GM23248 (cell line): Measurements from ENCODE around the gene WDR35. TPM values are rescaled to one million over a fixed set of nuclear protein-coding genes. Genes with fewer than 3 reads are reported as not detected.

Experiments
- DNase-seq: peaks from one replicate; pipeline ENCODE4 v3.0.0-alpha.2; 2015
- H2AFZ ChIP-seq: fragments of 200-600 bp; sonication (generic); 2 replicates; pipeline ENCODE4 v1.6.1; 2016; ENCODE audit warnings: antibody characterized with exemption
- H3F3A ChIP-seq: fragments of 200-600 bp; sonication (generic); 2 replicates; pipeline ENCODE4 v1.6.1; 2016; ENCODE audit warnings: mild to moderate bottlenecking, antibody characterized with exemption, mixed run types; ENCODE audit not compliant: insufficient read depth
- H3K27ac ChIP-seq: fragments of 200-600 bp; sonication (generic); 2 replicates; pipeline ENCODE4 v1.5.1; 2016; ENCODE audit warnings: mild to moderate bottlenecking
- H3K27me3 ChIP-seq: fragments of 200-600 bp; sonication (generic); replicated peaks from 2 replicates; pipeline ENCODE4 v1.6.1; 2016; ENCODE audit warnings: mild to moderate bottlenecking; ENCODE audit not compliant: insufficient read depth
- H3K36me3 ChIP-seq: fragments of 200-600 bp; sonication (generic); 2 replicates; pipeline ENCODE4 v1.6.1; 2016; ENCODE audit warnings: low read depth, mild to moderate bottlenecking
- H3K4me1 ChIP-seq: fragments of 200-600 bp; sonication (generic); 2 replicates; pipeline ENCODE4 v1.6.1; 2016; ENCODE audit warnings: mild to moderate bottlenecking; ENCODE audit not compliant: insufficient read depth
- H3K4me2 ChIP-seq: fragments of 200-600 bp; sonication (generic); one replicate; pipeline ENCODE4 v1.6.1; 2016; ENCODE audit warnings: mild to moderate bottlenecking; ENCODE audit not compliant: unreplicated experiment
- H3K4me3 ChIP-seq: fragments of 200-600 bp; sonication (generic); 2 replicates; pipeline ENCODE4 v1.5.1; 2016; ENCODE audit warnings: mild to moderate bottlenecking
- H3K79me2 ChIP-seq: fragments of 200-600 bp; sonication (generic); 2 replicates; pipeline ENCODE4 v1.6.1; 2016; ENCODE audit warnings: mild to moderate bottlenecking; ENCODE audit not compliant: insufficient read depth
- H3K9ac ChIP-seq: fragments of 200-600 bp; sonication (generic); 2 replicates; pipeline ENCODE4 v1.6.1; 2016; ENCODE audit warnings: mild to moderate bottlenecking
- H3K9me2 ChIP-seq: fragments of 200-600 bp; sonication (generic); 2 replicates; pipeline ENCODE4 v1.6.1; 2016; ENCODE audit warnings: mixed run types, mild to moderate bottlenecking, moderate library complexity; ENCODE audit not compliant: insufficient read depth
- H3K9me3 ChIP-seq: fragments of 200-600 bp; sonication (generic); one replicate; pipeline ENCODE4 v1.6.1; 2017; ENCODE audit warnings: low read depth
- H4K20me1 ChIP-seq: fragments of 200-600 bp; sonication (generic); 2 replicates; pipeline ENCODE4 v1.6.0; 2016; ENCODE audit not compliant: insufficient read depth
- EZH2 ChIP-seq: fragments of 200-600 bp; sonication (generic); IDR thresholded peaks from 2 replicates; pipeline ENCODE4 v1.6.1; 2018; ENCODE audit warnings: antibody characterized with exemption, mild to moderate bottlenecking; ENCODE audit not compliant: insufficient read depth, poor library complexity, severe bottlenecking
- EZH2phosphoT487 ChIP-seq: fragments of 200-600 bp; sonication (generic); IDR thresholded peaks from 2 replicates; pipeline ENCODE4 v1.6.1; 2018; ENCODE audit warnings: antibody characterized with exemption, moderate library complexity, mild to moderate bottlenecking, low read depth; ENCODE audit not compliant: insufficient read depth
- WGBS, 2 experiments: methylation state at CpG; one replicate each; pipeline ENCODE4 v1.1.6; 2015 to 2017; ENCODE audit warnings: low lambda C conversion rate in 2 of 2, low coverage in 1 of 2; ENCODE audit errors: missing lambda C conversion rate in 2 of 2; 5-methylcytosine and 5-hydroxymethylcytosine counted together
- in situ Hi-C: fragments of 300-500 bp; cut with MboI; formaldehyde crosslinking; loops from 2 replicates; pipeline ENCODE4 v1.15.0; 2020
- polyA plus RNA-seq: library from polyadenylated mRNA; unstranded; fragments of >200 nt; fragmentation: Nextera tagmentation; extraction: Ambion mirVana; gene quantifications from 2 replicates; pipeline ENCODE4 v1.2.1, GENCODE V29; 2016
- total RNA-seq: library from RNA; depleted of rRNA; stranded (reverse); fragments of >200 nt; shearing (Covaris generic); gene quantifications from 2 replicates; pipeline ENCODE4 v1.2.3, GENCODE V29; 2014

WDR35 gene
- total and polyA plus RNA-seq, 2 experiments from 2014 or later: 3.2 to 7.3 TPM

GRCh38 chr2:19916385-19916950, 73.4 kb downstream of the WDR35 start:
- Histone ChIP-seq H3K4me1 (peaks cover 9% of the 10 kb centered on the region), H3K9ac (no peak overlapping the region), H3K27me3 (no peaks in the 10 kb centered on the region), H4K20me1 (no peaks in the 10 kb centered on the region), H3K36me3 (no peaks in the 10 kb centered on the region), H3F3A (peaks cover 13% of the 10 kb centered on the region), H3K4me3 (no peak overlapping the region), H3K79me2 (no peaks in the 10 kb centered on the region), H2AFZ (no peak overlapping the region), H3K9me3 (no peaks in the 10 kb centered on the region), H3K27ac (no peak overlapping the region), H3K9me2 (no peaks in the 10 kb centered on the region), H3K4me2 (no peak overlapping the region)
- in situ Hi-C loops: no loop called here
- no peak for DNase-seq
- TF ChIP-seq EZH2: no peak
- no peak for TF ChIP-seq EZH2phosphoT487
- 93 to 94% methylated on average over 6 of the region's 6 CpGs for WGBS, 2 experiments

- Histone ChIP-seq H3K4me1 (peaks cover 16% of the 10 kb centered on the region), H3K9me2 (no peaks in the 10 kb centered on the region), H2AFZ (no peak overlapping the region), H4K20me1 (no peaks in the 10 kb centered on the region), H3F3A (peaks cover 23% of the 10 kb centered on the region), H3K9ac (no peak overlapping the region), H3K27ac (no peak overlapping the region), H3K79me2 (no peaks in the 10 kb centered on the region), H3K27me3 (no peaks in the 10 kb centered on the region), H3K36me3 (no peaks in the 10 kb centered on the region), H3K4me2 (no peak overlapping the region), H3K4me3 (no peak overlapping the region), H3K9me3 (no peaks in the 10 kb centered on the region)
- TF ChIP-seq EZH2 (no peak), EZH2phosphoT487 (no peak)
- in situ Hi-C loops: no loop called here
- no peak for DNase-seq
- whole genome bisulfite sequencing, 2 experiments: 50 to 62% methylated on average over 1 of the region's 1 CpG
Observed at GRCh38 chr2:19914266-19914975, 75.5 kb downstream of the WDR35 start.

GRCh38 chr2:19911808-19912509, 77.9 kb downstream of the WDR35 start:
- peaks cover 23% of the 10 kb centered on the region for H3F3A ChIP-seq

GRCh38 chr2:19902216-19902740, 87.6 kb downstream of the WDR35 start:
- peak; percentile 51 for DNase-seq

More at GRCh38 chr2:19911808-19912509, 77.9 kb downstream of the WDR35 start:
- H3K36me3 ChIP-seq: no peaks in the 10 kb centered on the region
- in situ Hi-C loops: no loop called here
- H3K4me3 ChIP-seq: no peak overlapping the region
- H3K9ac ChIP-seq: no peak overlapping the region
- no peaks in the 10 kb centered on the region for H3K27me3 ChIP-seq
- H3K79me2 ChIP-seq: no peaks in the 10 kb centered on the region
- no peaks in the 10 kb centered on the region for H3K9me2 ChIP-seq
- 55 to 59% methylated on average over 9 of the region's 9 CpGs for WGBS, 2 experiments
- H3K4me1 ChIP-seq: peaks cover 16% of the 10 kb centered on the region
- TF ChIP-seq EZH2phosphoT487 (peak; percentile 85), EZH2 (no peak)
- peak overlapping the region; percentile 40 for H3K4me2 ChIP-seq
- H3K9me3 ChIP-seq: no peaks in the 10 kb centered on the region
- H3K27ac ChIP-seq: peak overlapping the region; percentile 13; the same call in 1 of the 2 replicates
- peak; percentile 87 for DNase-seq
- H4K20me1 ChIP-seq: no peaks in the 10 kb centered on the region
- no peak overlapping the region for H2AFZ ChIP-seq

More at GRCh38 chr2:19902216-19902740, 87.6 kb downstream of the WDR35 start:
- Histone ChIP-seq H4K20me1 (no peaks in the 10 kb centered on the region), H2AFZ (peak overlapping the region; percentile 97), H3K4me2 (peak overlapping the region; percentile 99), H3K9me2 (no peaks in the 10 kb centered on the region), H3K27me3 (no peaks in the 10 kb centered on the region), H3K79me2 (peaks cover 40% of the 10 kb centered on the region), H3F3A (peaks cover 19% of the 10 kb centered on the region; the same call in 1 of the 2 replicates), H3K4me3 (peak overlapping the region; percentile 92), H3K27ac (peak overlapping the region; percentile 95), H3K36me3 (no peaks in the 10 kb centered on the region), H3K9me3 (no peaks in the 10 kb centered on the region), H3K9ac (peak overlapping the region; percentile 99), H3K4me1 (peaks cover 36% of the 10 kb centered on the region)
- TF ChIP-seq EZH2 (no peak), EZH2phosphoT487 (no peak)
- WGBS, 2 experiments: 1 to 2% methylated on average over 20 to 21 of the region's 21 CpGs
- in situ Hi-C loops: no loop called here
